ENCODE results near the gene CDH23. TPM values are rescaled to one million over a fixed set of nuclear protein-coding genes. Genes with fewer than 3 reads are reported as not detected.
A peak's percentile ranks its signal among the peaks of the same experiment; 100 is the strongest.

CDH23 gene
- total and polyA plus RNA-seq, 10 donors: 2.0 to 19.9 (median 11.0) TPM

DNA sequence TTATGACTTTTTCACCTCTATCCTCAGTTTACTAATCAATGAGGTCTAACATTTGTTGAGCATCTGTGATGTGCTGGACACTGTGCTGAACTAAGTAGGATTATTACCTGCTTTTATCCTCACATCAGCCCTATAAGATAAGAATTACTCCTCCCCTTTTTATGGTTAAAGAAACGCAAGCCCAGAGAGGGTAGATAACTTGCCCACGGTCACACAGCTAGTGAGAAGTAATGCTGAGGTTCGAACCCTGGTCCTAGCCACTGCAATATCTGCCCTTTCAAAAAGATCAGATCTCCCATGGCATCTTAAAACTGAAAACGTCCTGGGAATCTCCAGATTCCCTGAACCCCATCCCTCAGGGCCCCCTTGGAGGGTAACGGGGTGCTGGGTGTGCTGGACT is 204.6 kb downstream of the CDH23 start:
- no peaks in the 10 kb centered on the region for H3K27me3 ChIP-seq (replicated peaks in 1 of 7)
- no peaks in the 10 kb centered on the region for H3K9me3 ChIP-seq
- H3K4me3 ChIP-seq: no peak overlapping the region
- TF ChIP-seq POLR2AphosphoS5 (IDR thresholded peaks at IDR 0.05): no peak
- TF ChIP-seq, protein P1, sequence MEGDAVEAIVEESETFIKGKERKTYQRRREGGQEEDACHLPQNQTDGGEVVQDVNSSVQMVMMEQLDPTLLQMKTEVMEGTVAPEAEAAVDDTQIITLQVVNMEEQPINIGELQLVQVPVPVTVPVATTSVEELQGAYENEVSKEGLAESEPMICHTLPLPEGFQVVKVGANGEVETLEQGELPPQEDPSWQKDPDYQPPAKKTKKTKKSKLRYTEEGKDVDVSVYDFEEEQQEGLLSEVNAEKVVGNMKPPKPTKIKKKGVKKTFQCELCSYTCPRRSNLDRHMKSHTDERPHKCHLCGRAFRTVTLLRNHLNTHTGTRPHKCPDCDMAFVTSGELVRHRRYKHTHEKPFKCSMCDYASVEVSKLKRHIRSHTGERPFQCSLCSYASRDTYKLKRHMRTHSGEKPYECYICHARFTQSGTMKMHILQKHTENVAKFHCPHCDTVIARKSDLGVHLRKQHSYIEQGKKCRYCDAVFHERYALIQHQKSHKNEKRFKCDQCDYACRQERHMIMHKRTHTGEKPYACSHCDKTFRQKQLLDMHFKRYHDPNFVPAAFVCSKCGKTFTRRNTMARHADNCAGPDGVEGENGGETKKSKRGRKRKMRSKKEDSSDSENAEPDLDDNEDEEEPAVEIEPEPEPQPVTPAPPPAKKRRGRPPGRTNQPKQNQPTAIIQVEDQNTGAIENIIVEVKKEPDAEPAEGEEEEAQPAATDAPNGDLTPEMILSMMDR (IDR thresholded peaks at IDR 0.05 in 8 of 11, conservative IDR thresholded peaks at IDR 0.05 in 3 of 11): no peak
- TF ChIP-seq POLR2A (IDR thresholded peaks at IDR 0.05): no peak
- DNase-seq: no peak
- H3K36me3 ChIP-seq: no peaks in the 10 kb centered on the region
- intact Hi-C loops (cut with DNase I; ENCODE audit: low total_unique reads): no loop called here
- WGBS, 5 donors: 81 to 92% (median 85%) methylated on average over 5 of the region's 5 CpGs
- H3K4me1 ChIP-seq: peaks cover 13 to 43% (median 31%) of the 10 kb centered on the region in 6 donors
- H3K27ac ChIP-seq: peak overlapping the region in 3 of 8 donors; percentile 40 to 50 (median 48)

GRCh38 chr10:71603150-71603549 is 206.4 kb downstream of the CDH23 start:
- DNase-seq: no peak
- H3K4me1 ChIP-seq: peaks cover 4 to 25% (median 14%) of the 10 kb centered on the region in 6 donors
- no peaks in the 10 kb centered on the region for H3K27me3 ChIP-seq (replicated peaks in 1 of 7)
- no peak overlapping the region for H3K27ac ChIP-seq
- no peaks in the 10 kb centered on the region for H3K9me3 ChIP-seq
- TF ChIP-seq POLR2AphosphoS5 (IDR thresholded peaks at IDR 0.05) (no peak), POLR2A (IDR thresholded peaks at IDR 0.05) (no peak)
- TF ChIP-seq, protein P1 (IDR thresholded peaks at IDR 0.05 in 8 of 11, conservative IDR thresholded peaks at IDR 0.05 in 3 of 11): no peak
- no peak overlapping the region for H3K4me3 ChIP-seq
- no peaks in the 10 kb centered on the region for H3K36me3 ChIP-seq
- intact Hi-C loops (cut with DNase I; ENCODE audit: low total_unique reads): no loop called here
- WGBS, 5 donors: 65 to 77% (median 72%) methylated on average over 7 of the region's 7 CpGs

GRCh38 chr10:71603754-71604153 is 207.0 kb downstream of the CDH23 start:
- Histone ChIP-seq H3K27me3 (replicated peaks in 1 of 7) (peaks cover 0 to 1% (median 0%) of the 10 kb centered on the region in 7 donors), H3K27ac (no peak overlapping the region), H3K4me3 (no peak overlapping the region), H3K4me1 (peaks cover 0 to 19% (median 9%) of the 10 kb centered on the region in 6 donors), H3K36me3 (no peaks in the 10 kb centered on the region), H3K9me3 (no peaks in the 10 kb centered on the region)
- no peak for DNase-seq
- intact Hi-C loops (cut with DNase I; ENCODE audit: low total_unique reads): no loop called here
- 82 to 94% (median 90%) methylated on average over 4 of the region's 4 CpGs for WGBS, 5 donors
- TF ChIP-seq POLR2A (IDR thresholded peaks at IDR 0.05) (no peak), POLR2AphosphoS5 (IDR thresholded peaks at IDR 0.05) (no peak)
- TF ChIP-seq, protein P1 (IDR thresholded peaks at IDR 0.05 in 8 of 11, conservative IDR thresholded peaks at IDR 0.05 in 3 of 11): no peak

DNA sequence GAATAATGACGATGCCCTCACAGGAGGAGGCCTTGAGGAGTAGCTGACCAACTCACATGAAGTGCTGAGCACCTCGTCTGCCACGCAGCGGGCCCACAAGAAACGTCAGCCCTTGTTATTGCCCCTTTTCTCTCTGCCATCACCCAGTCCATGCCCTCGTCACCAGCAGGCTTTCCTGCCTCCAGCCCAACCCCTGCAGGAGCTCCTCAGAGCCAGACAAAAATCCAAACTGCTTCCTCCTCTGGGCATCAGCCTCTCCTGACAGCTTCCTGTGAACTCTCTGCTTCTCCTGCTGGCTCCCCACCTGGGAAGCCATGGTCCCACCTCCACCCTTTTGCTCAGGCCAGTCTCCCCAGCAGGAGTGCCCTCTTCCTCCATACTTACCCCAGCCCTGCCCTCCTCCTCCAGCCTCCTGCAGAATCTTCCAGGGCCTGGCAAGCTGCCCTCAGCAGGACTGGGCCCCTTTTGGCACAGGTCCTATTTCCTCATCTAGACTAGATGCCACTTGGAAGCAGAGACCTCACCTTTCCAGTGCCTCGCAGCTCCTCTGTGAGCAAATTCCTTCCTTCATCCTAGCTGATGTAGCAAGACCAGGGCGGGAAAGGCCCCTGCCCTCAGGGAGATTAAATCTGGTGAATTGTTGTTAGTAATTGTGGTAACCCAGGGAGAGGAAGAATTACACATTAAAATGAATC is 207.8 kb downstream of the CDH23 start:
- no peaks in the 10 kb centered on the region for H3K36me3 ChIP-seq
- no peaks in the 10 kb centered on the region for H3K9me3 ChIP-seq
- H3K4me3 ChIP-seq: no peak overlapping the region
- H3K27ac ChIP-seq: no peak overlapping the region
- DNase-seq: no peak
- TF ChIP-seq POLR2AphosphoS5 (IDR thresholded peaks at IDR 0.05): no peak
- TF ChIP-seq POLR2A (IDR thresholded peaks at IDR 0.05): no peak
- TF ChIP-seq, protein P1 (IDR thresholded peaks at IDR 0.05 in 8 of 11, conservative IDR thresholded peaks at IDR 0.05 in 3 of 11): no peak
- intact Hi-C loops (cut with DNase I; ENCODE audit: low total_unique reads): loop anchor here (5.0 kb wide), 1 partner anchor 292 kb away; no protein-coding TSS in a partner anchor
- WGBS, 5 donors: 76 to 90% (median 80%) methylated on average over 8 of the region's 8 CpGs
- H3K27me3 ChIP-seq (replicated peaks in 1 of 7): peaks cover 0 to 8% (median 0%) of the 10 kb centered on the region in 7 donors
- H3K4me1 ChIP-seq: peaks cover 0 to 19% (median 3%) of the 10 kb centered on the region in 6 donors
